Activated T-helper 1 cell treated with anti-CD3 and anti-CD28 coated beads, Interleukin-2, amount 50 U/mL, for 16 hours (primary cell): ENCODE measurements around the gene TOR1A.

ENCODE experiments used
- DNase-seq, 2 donors: peaks; one replicate each; pipeline ENCODE4 v3.0.0-alpha.2; 2020; ENCODE audit warnings: low read depth in 1 of 2, low spot score in 1 of 2

TOR1A gene

GRCh38 chr9:129853614-129854013, 29.7 kb upstream of the TOR1A start:
- no peak for DNase-seq

- no peak for DNase-seq
Measured at GRCh38 chr9:129852579-129852978, 28.6 kb upstream of the TOR1A start.

GRCh38 chr9:129851821-129852220, 27.9 kb upstream of the TOR1A start:
- no peak for DNase-seq

DNA sequence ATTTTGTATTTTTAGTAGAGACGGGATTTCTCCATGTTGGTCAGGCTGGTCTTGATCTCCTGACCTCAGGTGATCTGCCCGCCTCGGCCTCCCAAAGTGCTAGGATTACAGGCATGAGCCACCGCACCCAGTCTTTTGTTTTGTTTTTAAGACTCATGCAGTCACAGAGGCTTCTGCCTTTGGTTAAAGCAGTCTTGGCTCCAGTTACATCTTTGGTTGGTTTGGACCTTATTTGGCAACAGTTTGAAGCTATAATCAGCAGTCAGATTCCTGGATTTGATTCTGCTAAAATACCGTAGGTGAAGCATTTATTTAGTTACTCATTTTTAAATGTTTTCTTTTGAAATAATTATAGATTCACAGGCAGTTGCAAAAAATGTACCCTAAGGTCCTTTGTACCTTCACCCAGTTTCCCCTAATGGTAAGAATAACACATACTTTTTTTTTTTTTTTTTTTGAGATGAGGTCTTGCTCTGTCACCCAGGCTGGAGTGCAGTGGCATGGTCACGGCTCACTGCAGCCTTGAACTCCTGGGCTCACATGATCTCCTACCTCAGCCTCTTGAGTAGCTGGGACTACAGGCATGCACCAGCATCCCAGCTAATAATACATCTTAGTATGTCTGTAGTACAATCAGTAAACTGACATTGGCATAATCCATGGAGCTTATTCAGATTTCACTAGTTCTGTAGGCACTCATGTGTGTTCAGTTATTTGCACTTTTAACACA, 27.1 kb upstream of the TOR1A start:
- no peak for DNase-seq

DNA sequence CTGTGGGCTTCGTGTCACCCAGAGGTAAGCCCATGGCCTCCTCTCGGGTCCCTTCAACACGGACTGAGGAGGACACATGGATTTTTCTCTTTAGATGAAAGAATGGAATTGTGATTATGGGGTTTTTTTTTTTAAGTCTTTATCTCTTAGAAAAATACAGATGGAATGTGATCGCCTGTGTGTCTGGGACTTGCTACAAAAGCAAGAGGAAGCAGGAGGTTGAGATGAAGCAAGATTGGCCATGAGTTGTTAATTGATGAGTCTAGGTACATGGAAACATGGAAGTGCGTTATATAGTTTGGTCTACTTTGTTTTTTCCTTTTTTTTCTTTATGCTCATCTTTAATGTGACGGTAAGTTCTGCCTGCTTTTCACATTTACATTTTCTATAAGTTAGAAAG, 26.0 kb upstream of the TOR1A start:
- DNase-seq: no peak

DNA sequence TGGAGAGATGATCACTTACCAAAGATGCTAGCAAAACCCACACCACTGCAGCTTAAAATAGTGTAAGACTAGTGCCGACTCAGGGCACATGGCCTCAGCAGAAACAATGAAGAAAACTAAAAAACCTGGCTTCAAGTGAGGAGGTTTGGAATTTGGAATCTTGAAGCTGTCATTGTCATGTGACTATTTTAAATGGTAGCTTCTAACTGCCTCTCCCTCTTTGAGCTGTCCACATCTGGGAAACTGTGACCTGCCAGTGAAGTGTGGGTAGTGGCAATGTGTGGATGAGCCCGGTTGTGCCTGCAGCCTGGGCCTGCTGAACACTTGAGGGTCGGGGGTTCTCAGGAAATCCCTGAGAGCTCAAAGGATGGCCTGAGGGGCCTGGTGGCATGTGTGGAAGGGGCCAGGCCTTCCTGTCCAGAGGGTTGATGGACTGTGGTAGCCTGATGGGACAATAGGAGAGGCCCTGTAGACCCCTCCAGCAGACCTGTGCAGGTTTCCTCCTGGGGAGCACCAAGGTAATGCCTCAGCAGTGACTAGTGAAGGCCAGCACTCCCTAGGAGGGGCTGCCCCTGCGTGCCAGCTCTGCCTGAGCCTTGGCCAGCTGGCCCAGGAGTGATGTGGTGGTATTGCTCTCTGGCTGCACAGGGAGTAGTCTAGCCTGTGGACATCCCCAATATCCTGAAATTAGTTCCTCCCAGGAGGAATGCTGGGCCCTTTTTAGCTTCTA, 24.9 kb upstream of the TOR1A start:
- no peak for DNase-seq

GRCh38 chr9:129845373-129845772, 21.4 kb upstream of the TOR1A start:
- DNase-seq: no peak

GRCh38 chr9:129841071-129841470, 17.1 kb upstream of the TOR1A start:
- DNase-seq: no peak

GRCh38 chr9:129840034-129840433, 16.1 kb upstream of the TOR1A start:
- no peak for DNase-seq

DNA sequence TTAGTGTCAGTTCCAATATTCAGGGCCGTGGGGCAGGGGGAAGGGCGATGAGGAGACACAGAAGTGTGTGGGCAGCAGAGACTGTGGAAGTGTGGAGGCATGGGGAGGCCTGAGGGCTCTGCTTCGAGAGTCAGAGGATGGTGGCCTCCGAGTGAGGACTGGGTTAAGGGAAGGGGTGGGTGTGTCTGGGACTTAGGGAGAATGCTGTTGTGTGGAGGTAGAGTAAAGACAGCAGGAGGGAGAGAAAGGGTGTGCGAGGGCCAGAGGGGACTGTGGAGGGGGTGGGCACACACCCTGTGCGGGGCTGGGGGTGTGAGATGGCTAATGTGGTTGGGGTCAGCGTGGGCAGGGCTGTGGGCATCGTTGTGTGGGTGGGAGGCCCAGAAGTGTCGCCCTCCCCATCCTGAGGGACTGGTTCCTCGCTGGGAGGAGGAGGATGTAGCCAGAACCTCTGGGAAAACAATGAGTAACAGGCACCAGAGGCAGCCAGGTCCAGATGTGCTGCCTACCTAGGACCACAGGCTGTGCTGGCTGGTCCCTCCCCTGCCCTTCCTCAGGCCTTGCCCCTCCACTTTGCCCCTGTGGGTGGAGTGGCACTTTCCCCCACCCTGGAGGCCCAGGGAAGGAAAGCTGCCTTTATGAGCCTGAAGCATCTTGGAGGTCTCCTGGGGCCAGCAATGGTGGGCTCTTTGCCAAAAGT, 15.5 kb upstream of the TOR1A start:
- no peak for DNase-seq

- no peak for DNase-seq
Measured at GRCh38 chr9:129838707-129839259, 14.8 kb upstream of the TOR1A start.

DNA sequence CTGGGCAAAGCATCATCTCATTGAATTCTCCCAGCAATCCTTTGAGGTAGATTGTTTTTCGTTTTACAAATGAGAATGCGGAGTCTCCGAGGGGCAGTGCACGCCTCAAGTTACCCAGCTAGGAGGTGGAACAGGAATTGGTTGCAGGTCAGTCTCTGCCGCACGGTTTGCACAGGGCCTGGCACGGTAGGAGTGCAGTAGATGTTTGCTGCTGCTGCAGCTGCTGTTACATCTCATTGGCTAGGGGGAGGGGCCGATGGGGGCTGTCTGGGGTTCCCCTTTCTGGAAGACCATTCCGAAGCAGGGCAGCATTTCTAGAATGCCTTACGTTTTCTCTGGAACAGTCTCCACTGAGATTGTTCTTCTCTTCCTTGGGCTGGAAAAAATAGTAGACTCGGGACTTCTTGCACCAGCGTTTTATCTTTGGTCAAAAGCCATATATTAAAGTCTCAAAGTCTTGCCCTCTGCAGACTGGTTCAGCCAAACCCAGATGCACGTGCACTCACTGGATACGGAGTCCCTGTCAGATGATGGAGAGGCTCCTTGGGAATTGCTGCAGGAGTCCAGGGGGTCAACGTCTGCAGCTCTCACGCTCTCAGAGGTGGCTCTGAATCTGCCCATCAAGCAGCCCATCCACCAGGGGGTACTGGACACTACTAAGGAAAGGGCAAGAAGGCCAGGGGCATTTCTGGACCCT, 12.5 kb upstream of the TOR1A start:
- peak in 1 of 2 donors; percentile 16 for DNase-seq

GRCh38 chr9:129835860-129836223, 11.9 kb upstream of the TOR1A start:
- DNase-seq: no peak

DNA sequence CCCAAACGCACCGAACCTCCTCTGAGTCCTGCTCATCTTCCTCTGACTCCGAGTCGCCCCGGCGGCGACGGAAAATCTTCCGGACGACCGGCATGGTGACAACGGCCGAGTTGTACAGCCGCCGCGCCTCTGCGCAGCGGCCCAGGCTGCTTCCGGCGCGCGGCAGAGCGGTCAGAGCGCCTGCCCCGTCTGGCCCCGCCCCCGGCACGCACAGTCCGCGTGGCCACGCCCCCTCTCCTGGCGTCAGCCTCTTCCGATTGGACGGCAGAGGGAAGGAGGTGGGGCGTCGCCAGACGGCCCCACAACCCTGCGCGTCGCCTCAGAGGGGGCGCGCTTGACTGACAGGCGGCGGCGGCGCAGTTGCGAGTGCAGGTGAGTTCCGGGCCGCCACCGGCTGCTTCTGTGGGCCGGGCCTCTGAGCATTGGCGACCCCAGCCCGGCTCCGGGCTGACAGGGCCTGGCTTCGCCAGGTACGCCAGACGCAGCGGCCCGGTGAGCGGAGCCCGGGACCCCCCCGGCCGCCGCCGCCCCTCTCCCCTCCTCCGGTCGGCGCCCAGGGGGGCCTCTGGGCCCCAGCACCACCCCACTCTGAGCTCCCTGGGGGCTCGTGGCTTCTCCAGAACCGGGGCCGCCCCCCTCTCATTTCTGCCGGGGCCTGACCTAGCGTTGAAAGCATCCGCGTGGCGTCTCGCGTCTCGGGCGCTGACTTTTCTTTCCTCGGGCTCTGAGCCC, 11.4 kb upstream of the TOR1A start, which contains the start of the genes C9orf78 and USP20:
C9orf78 (minus strand) TSS at position 148 of the 732 bp plus-strand sequence; CDS start at position 94, 54 bp downstream.
USP20 (plus strand) TSS at position 331 of the 732 bp plus-strand sequence. CDS start 17,098 bp downstream, outside the sequence.
- DNase-seq: peak; percentile 90 to 97

DNA sequence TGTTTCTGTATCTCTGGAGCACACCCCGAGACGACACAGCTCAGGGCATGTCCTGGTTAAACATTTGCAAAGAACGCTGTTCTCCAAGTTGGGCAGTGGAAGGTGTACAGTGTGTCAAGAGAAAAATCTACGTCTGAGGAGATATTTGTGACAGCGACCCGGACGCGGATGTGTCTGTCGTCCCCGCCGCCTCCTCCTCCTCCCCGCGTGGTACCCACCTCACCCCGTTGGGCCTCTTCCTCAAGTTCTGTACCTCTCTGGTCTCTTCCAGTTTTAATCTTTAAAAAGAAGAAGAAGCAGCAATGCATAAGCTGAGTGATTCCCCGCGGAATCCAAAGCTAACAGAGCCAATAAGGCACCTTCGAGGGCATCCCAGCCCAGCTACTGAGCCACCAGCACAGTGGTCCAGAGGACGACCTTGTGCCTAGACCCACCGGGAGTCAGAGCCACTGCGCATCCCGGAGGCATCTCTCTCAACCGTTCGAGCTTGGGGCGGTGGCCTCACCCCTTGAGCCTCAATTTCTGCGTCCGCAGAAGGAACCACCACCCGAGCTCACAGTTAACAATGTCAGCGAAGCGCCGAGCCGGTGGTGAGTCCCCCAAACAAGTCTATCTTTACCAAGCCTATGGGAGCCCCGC, 10.7 kb upstream of the TOR1A start:
- DNase-seq: no peak

GRCh38 chr9:129832982-129833381, 9.0 kb upstream of the TOR1A start:
- DNase-seq: no peak

- DNase-seq: no peak
Measured at GRCh38 chr9:129828969-129829368, 5.0 kb upstream of the TOR1A start.

GRCh38 chr9:129828051-129828450, 4.1 kb upstream of the TOR1A start:
- DNase-seq: no peak

DNA sequence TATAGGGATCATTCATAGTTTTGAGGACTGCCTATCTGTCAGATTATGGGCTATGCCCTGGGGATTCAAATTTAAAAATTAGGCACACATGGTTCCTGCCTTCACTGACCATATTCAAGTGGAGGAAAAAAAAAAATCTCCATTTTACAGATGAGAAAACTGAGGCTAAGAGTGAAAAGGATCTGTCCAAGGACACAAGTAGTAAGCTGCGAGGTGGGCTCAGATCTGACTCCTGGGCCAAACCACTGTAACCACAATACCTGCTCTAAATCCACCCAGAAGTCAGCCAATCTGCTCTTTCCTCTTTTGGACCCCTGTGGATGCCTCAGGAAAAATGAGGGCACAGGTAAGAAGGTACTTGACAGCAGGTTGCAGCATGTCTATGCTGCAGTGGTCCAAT, 2.8 kb upstream of the TOR1A start:
- no peak for DNase-seq

- no peak for DNase-seq
Measured at GRCh38 chr9:129826344-129826743, 2.4 kb upstream of the TOR1A start.
